Right ventricle myocardium superior (tissue), 1 donor: Measurements from ENCODE around the gene BSN. TPM values are rescaled to one million over a fixed set of nuclear protein-coding genes. Genes with fewer than 3 reads are reported as not detected.
A peak's percentile ranks its signal among the peaks of the same experiment; 100 is the strongest.

Experiments
- ATAC-seq: fragments of 200-7000 bp; cut with Tn5 transposase; one replicate; pipeline ENCODE4 v1.9.1; 2020; ENCODE audit warnings: mild to moderate bottlenecking; ENCODE audit not compliant: poor library complexity
- DNase-seq: peaks from one replicate; pipeline ENCODE4 v3.0.0-alpha.2; 2020
- intact Hi-C: fragments of 100-400 bp; cut with DNase I; formaldehyde crosslinking; loops from one replicate; pipeline ENCODE4 v1.11.2; 2022
- total RNA-seq: library from RNA; stranded (reverse); fragmentation: NEBNext Ultra II Directional; extraction: Animal tissue kit (Norgen Biotek cat#: 25700); gene quantifications from one replicate; pipeline ENCODE4 v1.2.1, GENCODE V29; 2021
- donor health status: DM: no; HTN: yes; CAD: no; lungs with severe emphysema.

Gene BSN
- total RNA-seq, 1 donor from 2014 or later, result 0.27 TPM

DNA sequence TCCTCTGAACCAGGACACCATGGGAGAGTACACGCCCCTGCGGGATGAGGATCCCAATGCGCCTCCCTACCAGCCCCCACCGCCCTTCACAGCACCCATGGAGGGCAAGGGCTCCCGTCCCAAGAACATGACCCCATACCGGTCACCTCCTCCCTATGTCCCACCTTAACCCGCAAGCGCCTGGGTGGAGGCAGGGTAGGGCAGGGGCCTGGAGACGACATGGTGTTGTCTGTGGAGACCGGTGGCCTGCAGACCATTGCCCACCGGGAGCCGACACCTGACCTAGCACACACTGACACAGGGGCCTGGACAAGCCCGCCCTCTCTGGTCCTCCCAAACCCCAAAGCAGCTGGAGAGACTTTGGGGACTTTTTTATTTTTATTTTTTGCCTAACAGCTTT is 21.2 kb upstream of the BSN start:
- no peak for DNase-seq
- no peak for ATAC-seq
- intact Hi-C loops, result no loop called here

DNA sequence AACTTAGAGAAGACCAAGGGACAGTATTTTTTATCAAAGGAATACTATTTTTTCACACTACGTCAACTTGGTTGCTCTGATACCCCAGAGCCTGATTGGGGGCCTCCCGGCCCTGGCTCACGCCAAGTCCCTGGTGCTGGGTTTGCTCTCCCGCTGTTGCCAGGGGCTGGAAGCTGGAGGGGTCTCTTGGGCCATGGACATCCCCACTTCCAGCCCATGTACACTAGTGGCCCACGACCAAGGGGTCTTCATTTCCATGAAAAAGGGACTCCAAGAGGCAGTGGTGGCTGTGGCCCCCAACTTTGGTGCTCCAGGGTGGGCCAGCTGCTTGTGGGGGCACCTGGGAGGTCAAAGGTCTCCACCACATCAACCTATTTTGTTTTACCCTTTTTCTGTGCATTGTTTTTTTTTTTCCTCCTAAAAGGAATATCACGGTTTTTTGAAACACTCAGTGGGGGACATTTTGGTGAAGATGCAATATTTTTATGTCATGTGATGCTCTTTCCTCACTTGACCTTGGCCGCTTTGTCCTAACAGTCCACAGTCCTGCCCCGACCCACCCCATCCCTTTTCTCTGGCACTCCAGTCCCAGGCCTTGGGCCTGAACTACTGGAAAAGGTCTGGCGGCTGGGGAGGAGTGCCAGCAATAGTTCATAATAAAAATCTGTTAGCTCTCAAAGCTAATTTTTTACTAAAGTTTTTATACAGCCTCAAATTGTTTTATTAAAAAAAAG is 20.3 kb upstream of the BSN start:
- no peak for ATAC-seq
- intact Hi-C loops, result no loop called here
- peak; percentile 53 for DNase-seq

DNA sequence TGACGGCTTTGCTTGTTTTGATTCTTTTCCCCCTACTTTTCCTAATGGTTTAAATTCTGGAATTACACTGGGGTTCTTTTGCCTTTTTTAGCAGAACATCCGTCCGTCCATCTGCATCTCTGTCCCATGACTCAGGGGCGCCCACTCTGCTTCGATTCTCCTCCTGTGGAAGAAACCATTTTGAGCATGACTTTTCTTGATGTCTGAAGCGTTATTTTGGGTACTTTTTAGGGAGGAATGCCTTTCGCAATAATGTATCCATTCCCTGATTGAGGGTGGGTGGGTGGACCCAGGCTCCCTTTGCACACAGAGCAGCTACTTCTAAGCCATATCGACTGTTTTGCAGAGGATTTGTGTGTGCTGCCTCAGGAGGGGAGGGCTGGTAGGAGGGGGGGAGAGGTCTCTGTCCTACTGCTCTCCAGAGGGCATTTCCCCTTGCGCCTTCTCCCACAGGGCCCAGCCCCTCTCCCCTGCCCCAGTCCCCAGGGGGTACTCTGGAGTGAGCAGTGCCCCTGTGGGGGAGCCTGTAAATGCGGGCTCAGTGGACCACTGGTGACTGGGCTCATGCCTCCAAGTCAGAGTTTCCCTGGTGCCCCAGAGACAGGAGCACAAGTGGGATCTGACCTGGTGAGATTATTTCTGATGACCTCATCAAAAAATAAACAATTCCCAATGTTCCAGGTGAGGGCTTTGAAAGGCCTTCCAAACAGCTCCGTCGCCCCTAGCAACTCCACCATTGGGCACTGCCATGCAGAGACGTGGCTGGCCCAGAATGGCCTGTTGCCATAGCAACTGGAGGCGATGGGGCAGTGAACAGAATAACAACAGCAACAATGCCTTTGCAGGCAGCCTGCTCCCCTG is 19.5 kb upstream of the BSN start:
- no peak for DNase-seq
- intact Hi-C loops, result loop anchor here (5.0 kb wide), 1 partner anchor 137 kb away; the partner anchor contains the start of gene APEH
- no peak for ATAC-seq

DNA sequence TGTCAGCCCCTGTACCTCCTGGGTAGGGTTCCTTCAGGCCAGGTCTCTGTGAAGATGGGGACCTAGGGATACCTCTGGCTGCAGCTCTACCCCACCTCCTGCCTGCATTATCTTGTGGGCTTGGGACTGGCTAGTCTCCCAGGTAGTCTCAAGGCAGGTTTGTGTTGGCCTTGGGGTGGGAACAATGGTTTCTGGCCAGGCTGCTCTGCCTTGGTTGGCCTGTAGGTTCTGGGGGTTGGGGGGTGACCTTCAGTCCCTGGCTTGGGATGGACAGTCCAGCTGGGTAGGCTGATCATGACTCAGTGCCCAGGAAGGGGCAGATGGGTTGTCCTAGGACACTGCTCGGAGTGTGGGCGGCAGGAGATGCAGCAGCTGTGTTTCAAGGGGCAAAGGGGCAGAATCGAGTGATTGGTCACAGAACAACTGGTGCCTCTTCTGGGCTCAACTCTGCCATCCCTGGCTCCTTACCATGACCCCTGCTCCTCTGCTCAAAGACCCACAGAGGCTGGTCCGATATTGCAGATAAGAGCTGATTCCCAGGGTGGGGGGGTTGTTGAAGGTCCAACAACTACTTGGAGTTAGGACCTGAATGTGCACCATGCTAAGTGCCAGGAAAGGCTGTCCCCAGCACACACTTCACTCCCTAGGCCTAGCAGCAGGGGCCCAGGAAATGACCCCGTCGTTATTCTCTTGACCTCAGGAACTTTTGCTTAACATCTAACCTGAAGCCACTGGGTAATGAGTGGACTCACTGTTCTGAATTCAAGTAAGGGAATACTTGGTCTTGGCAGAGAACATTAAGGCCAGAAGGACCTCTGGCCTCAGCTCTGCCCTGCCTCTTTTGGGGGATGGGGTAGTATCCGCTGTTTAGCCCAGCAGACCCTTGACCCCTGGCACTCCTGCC is 18.1 kb upstream of the BSN start:
- intact Hi-C loops, result loop anchor here (5.0 kb wide), 1 partner anchor 136 kb away; the partner anchor contains the start of gene APEH
- no peak for DNase-seq
- no peak for ATAC-seq

DNA sequence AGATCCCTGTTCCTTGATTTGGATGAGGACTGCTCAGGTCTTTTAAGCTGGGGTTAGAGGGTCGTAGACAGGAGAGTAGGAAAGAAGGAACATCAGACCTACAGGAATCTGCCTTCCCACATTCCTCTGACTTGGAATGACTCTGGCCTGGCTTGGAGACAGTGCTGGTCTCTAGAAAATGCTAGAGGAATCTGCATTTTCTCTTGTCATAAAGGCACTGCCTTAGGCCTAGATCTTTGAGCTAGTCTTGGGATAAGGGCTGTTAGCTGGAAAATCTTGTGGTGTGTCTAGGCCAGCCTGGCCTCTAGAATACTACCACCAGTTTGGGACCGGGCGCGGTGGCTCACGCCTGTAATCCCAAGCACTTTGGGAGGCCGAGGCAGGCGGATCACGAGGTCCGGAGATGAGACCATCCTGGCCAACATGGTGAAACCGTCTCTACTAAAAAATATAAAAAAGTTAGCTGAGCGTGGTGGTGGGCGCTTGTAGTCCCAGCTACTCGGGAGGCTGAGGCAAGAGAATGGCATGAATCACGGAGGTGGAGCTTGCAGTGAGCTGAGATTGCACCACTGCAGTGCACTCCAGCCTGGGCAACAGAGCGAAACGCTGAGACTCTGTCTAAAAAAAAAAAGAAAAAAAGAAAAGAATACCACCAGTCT is 17.3 kb upstream of the BSN start:
- no peak for ATAC-seq
- intact Hi-C loops, result loop anchor here (5.0 kb wide), 1 partner anchor 135 kb away; the partner anchor contains the start of gene APEH
- no peak for DNase-seq

DNA sequence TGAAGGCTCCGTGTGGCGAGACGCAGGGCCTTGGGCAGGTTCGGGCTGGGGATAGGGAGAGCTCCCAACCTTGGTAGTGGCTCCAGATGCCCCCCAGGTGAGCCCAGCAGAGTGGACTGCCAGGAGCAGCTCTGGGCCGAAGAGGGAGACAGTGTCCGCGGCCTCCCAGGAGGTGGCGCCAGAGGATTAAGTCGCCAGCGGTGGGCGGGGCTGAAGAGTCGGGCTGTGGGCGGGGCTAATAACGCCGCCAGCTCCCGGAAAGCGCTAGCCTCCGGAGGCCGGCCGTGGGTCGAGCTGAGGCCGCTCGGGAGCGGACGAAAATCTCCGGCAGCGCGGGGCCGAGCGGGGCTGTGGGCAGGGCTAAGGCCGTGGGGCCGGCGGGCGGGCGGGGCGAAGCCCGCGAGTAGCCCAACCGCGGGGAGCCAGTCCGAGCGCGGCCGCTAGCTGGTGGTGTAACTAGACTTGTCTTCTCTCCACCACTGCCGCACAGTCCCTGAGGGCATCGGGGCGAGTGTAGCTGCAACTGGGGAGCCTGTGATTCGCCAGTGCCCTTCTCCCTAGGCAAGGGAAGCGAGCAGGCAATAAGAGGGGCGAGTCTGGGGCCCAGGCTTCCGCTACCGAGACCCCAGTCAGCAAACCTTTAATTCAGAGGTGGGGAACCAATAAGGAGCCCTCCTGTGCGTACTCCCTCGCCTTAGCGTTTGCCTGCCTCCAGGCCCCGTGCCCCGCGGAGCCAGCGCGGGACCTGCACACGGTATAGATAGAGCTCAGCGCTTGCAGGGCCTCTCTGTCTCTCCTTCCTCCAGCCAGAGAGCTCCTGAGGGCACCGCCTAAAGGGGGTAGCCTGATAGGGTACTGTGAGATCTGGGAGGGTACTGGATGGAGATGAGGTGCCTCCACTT is 14.4 kb upstream of the BSN start:
- intact Hi-C loops, result loop anchor here (5.0 kb wide), 1 partner anchor 132 kb away; the partner anchor contains the start of gene APEH
- DNase-seq (peak; percentile 96), ATAC-seq (peak; percentile 99)

DNA sequence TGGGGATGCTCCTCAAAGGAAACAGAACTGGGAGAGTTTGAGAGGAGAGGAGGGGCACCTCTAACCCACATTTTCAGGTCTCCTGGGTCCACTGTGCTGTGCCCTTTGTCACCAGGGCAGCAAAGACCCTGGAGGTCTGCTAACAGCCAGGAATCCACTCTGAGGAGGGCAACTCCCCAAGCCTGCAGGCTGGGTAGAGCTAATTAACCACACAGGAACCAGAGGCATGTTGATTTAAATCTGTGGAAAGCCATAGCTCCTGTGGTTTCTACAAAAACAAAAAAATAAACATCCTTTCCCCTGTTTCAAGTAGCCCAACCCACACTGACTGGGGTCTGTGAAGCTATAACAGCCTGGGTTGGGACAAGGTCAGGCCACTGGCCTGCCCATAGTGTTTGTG is 2.2 kb upstream of the BSN start:
- DNase-seq (no peak), ATAC-seq (no peak)
- intact Hi-C loops, result no loop called here

DNA sequence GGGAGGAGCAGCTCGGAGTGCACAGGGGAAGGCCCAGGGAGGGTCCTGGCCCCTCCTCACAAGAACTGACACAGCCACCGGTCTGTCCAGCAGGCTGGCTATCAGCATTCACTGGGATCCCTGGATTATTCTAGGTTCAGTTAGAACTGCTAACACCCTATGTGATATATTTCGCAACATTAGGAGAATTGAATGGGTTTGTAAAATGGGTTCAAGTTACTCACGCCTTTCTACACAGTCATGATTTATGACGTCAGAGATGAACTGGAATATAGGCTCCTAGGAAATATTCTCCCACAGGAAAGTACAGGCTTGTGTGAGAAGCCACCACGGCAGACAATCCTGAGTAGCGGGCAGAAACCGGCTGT is 969 bp upstream of the BSN start:
- DNase-seq (no peak), ATAC-seq (no peak)
- intact Hi-C loops, result no loop called here

DNA sequence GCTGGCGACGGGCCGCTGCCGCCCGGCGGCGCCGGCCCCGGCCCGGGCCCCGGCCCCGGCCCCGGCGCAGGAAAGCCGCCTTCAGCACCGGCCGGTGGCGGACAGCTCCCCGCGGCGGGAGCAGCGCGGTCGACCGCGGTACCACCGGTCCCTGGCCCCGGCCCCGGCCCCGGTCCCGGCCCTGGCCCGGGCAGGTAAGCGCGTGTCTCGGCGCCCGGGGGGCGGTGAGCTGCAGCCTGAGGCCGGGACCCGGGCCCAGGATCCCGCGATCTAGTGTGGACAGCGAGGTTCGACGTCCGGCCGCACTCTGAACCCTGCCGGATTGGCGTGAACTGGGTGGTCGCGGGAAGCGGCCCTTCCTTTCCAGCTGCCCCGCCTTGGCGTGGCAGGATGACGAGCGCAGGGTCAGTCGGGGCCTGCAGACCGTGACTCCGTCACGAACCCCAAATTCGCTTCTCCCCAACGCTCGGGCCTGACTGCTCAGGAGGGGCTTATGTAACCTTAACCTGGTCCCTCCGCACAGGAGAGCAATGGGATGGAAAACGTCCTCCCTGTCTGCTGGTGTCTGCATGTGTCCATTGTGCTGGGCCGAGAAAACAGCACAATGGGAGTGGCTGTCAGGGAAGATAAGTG is 472 bp downstream of the BSN start:
- ATAC-seq (peak; percentile 70), DNase-seq (peak; percentile 73)
- intact Hi-C loops, result no loop called here

DNA sequence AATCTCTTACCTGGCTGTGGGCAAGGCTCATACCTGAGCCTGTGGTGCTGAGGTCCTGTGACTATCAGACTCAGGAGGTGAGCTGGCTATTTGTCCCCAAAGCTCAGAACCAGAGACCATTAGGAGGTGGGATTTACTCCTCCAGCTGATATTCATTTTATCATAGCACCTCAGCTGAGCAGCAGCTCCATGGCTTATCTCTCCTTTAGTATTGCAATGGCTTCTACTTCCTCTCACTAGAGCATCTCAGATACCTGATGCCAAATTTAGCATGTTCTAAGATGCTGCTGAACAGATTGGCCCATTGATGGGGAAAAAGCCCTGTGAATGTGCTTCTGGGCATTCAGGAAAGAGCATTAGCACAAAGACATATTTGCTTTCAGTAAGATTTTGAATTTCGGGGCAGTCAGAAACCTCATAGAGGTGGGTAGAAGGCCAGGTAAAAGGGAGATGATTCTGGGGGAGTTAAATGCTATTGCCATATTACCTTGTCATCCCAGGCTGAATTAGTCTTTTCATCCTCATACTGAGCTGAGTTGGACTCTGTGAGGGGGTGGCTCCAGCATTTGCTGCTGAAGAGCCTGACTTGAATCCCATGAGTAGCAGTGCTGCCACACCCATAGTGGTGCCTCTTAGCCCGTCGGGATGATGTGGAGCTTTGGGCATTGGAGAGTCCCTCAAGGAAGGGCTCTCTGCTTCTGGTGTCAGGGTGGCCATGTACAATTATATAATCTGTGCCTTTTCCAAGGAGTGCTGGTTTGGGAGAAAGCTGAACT is 2.4 kb downstream of the BSN start:
- intact Hi-C loops, result no loop called here
- no peak for DNase-seq
- ATAC-seq, result no peak

DNA sequence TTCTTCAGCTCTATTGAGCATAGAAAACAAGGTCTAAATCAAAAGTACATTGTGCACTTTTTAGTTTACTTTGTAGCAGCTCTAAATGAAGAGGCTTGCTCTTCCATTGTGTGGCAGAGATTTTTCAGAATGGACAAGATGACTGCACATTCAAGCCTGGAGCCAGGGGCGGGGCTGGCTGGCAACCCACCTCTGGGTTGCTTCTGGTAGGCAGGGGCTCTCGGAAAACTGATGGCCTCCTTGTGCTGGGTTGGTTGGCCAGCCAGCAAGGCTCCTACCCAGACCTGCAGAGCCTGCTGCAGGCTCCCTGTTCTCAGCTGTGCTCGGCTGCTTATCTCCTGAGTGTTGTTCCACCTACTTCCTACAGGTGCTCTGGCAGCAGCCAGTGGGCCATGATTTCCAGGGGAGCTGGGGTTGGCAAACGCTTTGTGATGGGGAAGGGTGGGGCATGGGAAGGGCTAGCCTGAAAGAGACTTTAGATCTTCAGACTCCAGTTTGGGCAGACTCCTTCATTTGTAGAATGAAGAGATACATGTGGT is 8.8 kb downstream of the BSN start:
- ATAC-seq (no peak), DNase-seq (no peak)
- intact Hi-C loops, result no loop called here

DNA sequence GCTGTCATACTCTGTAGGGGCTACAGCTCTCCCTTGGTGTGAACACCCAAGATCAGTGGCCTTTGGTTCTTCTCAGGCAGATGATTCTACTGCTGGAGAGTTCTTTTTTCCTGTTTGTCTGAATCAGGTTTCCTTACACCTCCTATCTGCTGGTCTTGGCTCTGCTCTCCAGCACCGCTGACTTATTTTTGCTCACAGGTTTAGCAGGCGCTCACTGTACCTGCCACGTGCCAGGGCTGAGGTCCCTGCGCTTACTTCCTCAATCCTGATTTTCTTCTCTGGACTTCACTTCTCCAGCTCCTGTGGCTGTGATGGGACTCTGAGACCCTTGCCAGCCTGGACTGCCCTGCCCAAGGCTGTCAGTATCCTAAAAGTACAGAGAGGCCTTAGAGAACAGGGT is 9.5 kb downstream of the BSN start:
- intact Hi-C loops, result no loop called here

DNA sequence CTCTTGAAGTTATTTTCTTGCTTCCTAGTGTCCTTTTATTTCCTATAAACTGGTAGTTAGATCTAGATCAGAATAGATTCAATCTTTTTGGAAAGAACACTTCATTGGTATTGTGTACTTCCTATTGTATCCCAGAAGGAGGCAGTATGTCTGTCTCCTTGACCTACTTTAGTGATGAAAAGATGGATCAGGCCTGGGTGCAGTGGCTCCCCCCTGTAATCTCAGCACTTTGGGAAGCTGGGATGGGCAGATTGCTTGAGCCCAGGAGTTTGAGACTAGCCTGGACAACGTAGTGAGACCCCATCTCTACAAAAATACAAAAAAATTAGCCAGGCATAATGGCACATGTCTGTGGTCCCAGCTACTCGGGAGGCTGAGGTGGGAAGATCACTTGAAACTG is 12.0 kb downstream of the BSN start:
- ATAC-seq (no peak), DNase-seq (no peak)
- intact Hi-C loops, result no loop called here

More for the DNA sequence above, 9.5 kb downstream of the BSN start:
- ATAC-seq (no peak), DNase-seq (no peak)

DNA sequence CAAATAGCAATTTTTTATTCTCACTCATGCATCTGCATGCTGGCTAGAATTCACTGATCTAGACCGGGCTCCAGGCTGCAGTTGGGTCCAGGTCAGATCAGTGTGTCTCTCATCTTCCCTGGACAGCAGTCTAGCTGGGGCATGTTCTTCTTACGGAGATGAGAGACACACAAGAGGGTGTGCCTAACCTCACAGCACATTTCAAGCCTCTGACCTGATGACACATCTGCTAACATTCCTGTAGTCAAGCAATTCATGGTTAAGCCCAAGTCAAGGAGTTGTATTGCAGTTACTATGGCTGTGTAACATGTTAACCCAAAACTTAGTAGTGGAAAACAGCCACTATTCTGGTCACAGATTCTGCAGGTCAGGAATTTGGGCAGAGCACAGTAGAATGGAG is 13.1 kb downstream of the BSN start:
- DNase-seq (no peak), ATAC-seq (no peak)
- intact Hi-C loops, result no loop called here

DNA sequence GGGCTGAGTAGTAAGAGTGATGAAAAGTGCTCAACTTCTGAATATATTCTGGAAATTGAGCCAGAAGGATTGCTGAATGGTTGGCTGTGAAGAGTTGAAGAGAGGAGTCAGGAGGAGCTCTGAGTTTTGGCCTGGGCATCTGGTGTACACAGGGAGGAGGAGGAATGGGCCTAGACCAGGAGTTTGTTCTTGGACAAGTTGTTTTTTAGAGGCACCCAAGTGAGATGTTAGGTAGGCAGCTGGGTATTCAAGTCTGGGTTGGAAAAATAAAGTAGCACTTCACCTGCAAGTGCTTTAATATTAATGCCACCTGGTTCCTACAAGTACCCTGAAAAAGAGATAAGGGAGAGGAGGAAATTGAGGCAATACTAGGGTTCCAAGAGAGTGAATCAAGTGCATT is 14.7 kb downstream of the BSN start:
- DNase-seq (no peak), ATAC-seq (no peak)
- intact Hi-C loops, result no loop called here

DNA sequence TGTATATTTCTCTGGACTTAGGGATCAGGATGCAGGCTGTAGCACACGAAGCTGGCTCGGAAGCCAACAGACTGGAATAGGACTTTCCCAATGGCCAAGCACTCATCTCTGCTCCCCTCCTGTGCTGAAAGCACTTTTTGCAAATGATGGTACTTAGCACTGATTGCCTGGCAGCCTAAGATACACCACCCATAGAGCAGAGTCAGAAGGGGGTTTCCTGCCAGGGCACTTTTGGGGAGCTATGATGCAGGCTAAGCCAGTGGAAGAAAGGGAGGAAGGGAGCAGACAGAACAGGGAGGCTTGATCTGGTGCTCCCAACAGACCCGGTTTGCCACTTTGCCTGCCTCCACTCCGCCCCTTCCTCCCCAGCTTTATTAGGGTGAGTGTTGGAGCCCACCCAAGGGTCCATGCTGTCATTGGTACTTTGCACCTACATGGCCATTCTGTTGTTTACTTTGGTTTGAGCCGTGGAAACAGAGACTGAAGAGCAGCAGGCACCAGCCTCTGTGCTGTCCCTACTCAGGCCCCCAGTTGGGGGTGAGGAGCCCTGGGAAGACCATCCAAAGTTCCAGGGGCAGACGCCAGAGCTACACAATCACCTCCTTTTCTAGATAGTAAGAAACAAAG is 15.9 kb downstream of the BSN start:
- intact Hi-C loops, result no loop called here
- ATAC-seq, result no peak

More for the DNA sequence above, 15.9 kb downstream of the BSN start:
- DNase-seq, result no peak
